Measurements from ENCODE around the gene CSN3. TPM values are rescaled to one million over a fixed set of nuclear protein-coding genes. Genes with fewer than 3 reads are reported as not detected.

CSN3 gene
- total and polyA plus RNA-seq, 11 donors, result not detected

DNA sequence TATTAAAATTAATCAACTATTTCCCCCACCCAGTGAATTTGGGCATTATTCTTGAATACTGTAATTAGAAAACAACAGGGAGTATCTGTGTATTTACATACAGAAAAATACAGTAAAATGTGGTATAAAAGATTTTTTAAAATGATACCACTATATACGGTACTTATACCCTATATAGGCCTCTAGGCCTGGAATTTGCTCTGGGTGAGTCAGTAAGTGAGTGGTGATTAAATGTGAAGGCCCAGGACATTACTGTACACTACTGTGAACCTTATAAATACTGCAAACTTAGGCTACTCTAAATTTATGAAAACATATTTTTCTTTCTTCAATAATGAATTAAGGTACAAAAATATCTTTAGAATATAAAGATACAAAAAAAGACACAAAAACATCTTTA is 6.3 kb upstream of the CSN3 start:
- Histone ChIP-seq H3K27ac (no peak overlapping the region), H3K4me1 (no peaks in the 10 kb centered on the region), H3K9me3 (no peaks in the 10 kb centered on the region), H3K27me3 (no peaks in the 10 kb centered on the region), H3K4me3 (no peak overlapping the region), H3K36me3 (no peaks in the 10 kb centered on the region)
- intact Hi-C loops (cut with DNase I), result no loop called here
- DNase-seq, result no peak
- TF ChIP-seq POLR2A (IDR thresholded peaks at IDR 0.05), result no peak
- TF ChIP-seq, protein P1, sequence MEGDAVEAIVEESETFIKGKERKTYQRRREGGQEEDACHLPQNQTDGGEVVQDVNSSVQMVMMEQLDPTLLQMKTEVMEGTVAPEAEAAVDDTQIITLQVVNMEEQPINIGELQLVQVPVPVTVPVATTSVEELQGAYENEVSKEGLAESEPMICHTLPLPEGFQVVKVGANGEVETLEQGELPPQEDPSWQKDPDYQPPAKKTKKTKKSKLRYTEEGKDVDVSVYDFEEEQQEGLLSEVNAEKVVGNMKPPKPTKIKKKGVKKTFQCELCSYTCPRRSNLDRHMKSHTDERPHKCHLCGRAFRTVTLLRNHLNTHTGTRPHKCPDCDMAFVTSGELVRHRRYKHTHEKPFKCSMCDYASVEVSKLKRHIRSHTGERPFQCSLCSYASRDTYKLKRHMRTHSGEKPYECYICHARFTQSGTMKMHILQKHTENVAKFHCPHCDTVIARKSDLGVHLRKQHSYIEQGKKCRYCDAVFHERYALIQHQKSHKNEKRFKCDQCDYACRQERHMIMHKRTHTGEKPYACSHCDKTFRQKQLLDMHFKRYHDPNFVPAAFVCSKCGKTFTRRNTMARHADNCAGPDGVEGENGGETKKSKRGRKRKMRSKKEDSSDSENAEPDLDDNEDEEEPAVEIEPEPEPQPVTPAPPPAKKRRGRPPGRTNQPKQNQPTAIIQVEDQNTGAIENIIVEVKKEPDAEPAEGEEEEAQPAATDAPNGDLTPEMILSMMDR (IDR thresholded peaks at IDR 0.05), result no peak
- no peak for ATAC-seq
- WGBS, 4 donors, result 42 to 75% (median 73%) methylated on average over 1 of the region's 1 CpG

DNA sequence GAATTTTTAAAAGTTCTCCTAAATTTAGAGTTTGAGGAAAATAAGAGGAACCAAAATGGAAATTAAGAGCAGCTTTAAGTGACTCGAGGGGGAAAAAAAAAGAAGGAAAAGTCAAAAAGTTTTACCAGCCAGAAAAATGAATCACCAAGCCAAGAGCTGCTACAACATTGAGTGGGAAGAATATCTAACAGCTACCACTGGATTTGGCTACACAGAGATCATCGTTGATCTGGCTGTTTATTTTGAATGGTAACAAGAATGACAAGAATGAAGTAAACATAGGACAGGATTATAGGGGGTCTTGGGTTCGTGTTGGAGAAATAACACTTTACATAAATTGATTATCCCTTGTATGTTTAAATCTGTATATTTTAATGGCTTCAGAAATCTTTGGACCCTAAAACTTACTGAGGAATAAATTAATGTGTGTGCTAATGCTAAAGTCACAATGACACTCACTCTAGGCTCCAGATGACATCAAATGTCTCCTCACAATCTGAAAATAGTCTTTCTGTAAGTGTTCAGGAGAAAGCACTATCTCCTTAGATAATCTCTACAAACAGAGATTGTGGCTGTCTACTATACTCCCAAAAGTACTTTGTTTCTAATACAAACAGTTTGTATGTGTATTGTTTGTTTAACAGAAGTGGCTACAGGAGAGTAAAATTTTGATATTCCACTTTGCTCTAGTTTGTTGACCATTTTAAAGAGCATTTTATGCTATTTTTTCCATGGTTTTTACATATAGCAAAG is 3.1 kb upstream of the CSN3 start:
- TF ChIP-seq POLR2A (IDR thresholded peaks at IDR 0.05), result no peak
- TF ChIP-seq, protein P1 (IDR thresholded peaks at IDR 0.05), result no peak
- no peak for DNase-seq
- no peaks in the 10 kb centered on the region for H3K36me3 ChIP-seq
- H3K27ac ChIP-seq, result no peak overlapping the region
- no peaks in the 10 kb centered on the region for H3K4me1 ChIP-seq
- no peaks in the 10 kb centered on the region for H3K27me3 ChIP-seq
- 28 to 40% (median 39%) methylated on average over 3 of the region's 3 CpGs for WGBS, 4 donors
- no peak for ATAC-seq
- intact Hi-C loops (cut with DNase I), result no loop called here
- H3K4me3 ChIP-seq, result no peak overlapping the region
- no peaks in the 10 kb centered on the region for H3K9me3 ChIP-seq

DNA sequence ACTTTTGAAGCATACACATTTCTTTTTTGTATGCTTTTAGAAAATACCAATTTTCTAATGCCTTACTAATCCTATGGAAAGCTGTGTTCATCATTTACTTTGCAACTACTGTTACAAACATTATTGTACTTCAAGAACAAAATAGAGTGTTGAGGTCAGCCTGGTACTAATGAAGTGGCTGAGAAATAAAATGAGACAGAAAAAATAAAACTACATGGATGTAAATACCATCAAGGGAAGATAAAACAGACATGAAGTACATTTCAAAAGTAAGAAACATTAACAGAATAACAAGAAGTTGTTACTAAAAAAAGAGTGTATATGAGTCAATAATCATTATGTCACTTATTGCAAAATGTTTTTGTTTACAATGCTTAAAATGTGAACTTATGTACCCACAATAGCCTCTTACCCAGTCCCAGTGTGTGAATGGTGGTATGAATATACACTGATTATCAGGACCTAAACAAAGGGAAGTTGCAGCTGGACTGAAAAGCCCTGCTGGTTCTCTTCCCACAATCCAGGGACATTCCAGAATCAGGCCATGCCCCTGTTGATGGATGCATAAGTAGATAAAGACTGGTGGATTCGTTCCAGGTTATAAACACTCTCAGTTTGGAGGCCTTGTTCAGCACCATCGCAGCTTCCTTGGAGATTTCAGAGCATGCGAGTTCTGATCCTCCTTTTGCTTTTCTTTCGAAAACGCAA is 2.4 kb upstream of the CSN3 start:
- WGBS, 4 donors, result 50 to 62% (median 61%) methylated on average over 5 of the region's 5 CpGs
- Histone ChIP-seq H3K9me3 (no peaks in the 10 kb centered on the region), H3K4me1 (no peaks in the 10 kb centered on the region), H3K36me3 (no peaks in the 10 kb centered on the region), H3K27me3 (no peaks in the 10 kb centered on the region), H3K27ac (no peak overlapping the region), H3K4me3 (no peak overlapping the region)
- ATAC-seq, result no peak
- intact Hi-C loops (cut with DNase I), result no loop called here
- no peak for DNase-seq
- TF ChIP-seq, protein P1 (IDR thresholded peaks at IDR 0.05), result no peak
- no peak for TF ChIP-seq POLR2A (IDR thresholded peaks at IDR 0.05)

DNA sequence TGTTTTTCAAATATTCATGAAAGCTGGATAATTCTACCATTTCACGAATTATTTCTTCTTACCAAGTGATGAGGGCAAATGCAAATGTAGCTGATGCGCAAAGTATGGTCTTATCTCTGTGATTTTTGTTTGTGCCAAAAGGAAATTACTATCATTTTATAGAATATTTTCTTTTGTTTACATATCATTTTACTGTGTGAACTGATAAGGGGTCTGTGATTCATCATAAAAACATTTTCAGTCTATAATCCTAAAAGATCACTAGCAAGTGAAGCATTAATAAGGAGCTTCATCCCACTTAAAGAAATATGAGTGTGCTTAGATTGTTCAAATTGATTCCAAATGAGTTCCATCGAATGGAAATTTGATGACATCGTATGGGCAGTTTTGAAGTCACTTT is 694 bp downstream of the CSN3 start:
- intact Hi-C loops (cut with DNase I), result no loop called here
- no peak for TF ChIP-seq POLR2A (IDR thresholded peaks at IDR 0.05)
- TF ChIP-seq, protein P1 (IDR thresholded peaks at IDR 0.05), result no peak
- no peak for ATAC-seq

More for the DNA sequence above, 694 bp downstream of the CSN3 start:
- no peaks in the 10 kb centered on the region for H3K9me3 ChIP-seq
- DNase-seq, result no peak
- H3K36me3 ChIP-seq, result no peaks in the 10 kb centered on the region
- H3K27ac ChIP-seq, result no peak overlapping the region
- no peaks in the 10 kb centered on the region for H3K4me1 ChIP-seq
- H3K27me3 ChIP-seq, result no peaks in the 10 kb centered on the region
- H3K4me3 ChIP-seq, result no peak overlapping the region
- 63 to 81% (median 76%) methylated on average over 4 of the region's 4 CpGs for WGBS, 4 donors
